ENCODE data around the gene OR6J1.

Gene OR6J1

DNA sequence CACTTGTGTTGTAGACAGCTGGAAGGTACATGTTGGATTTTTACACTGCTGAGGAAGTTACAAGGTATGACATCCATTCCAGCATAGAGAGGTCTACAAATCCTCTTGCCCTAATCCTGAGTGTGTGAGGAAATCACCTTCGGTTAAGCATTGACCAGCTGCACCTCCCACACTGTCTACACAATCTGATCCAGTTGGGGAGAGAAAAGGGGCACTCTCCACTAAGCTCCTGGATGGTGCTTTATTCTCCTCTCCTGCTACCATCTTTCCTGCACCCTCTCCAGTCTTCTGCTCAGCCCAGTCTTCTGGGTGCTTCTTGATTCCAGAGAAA, at the start of gene OR6J1:
Gene OR6J1 (minus strand): TSS at position 48 of the 331 bp plus-strand sequence. CDS start 9,541 bp downstream, outside the sequence.
- H3K4me3 ChIP-seq (ENCODE audit: low read length): no peak within 1 kb of the TSS
- no peaks in the 10 kb centered on the region for H3K79me2 ChIP-seq (ENCODE audit: low read length)
- H3K27ac ChIP-seq (ENCODE audit: low read length): no peak within 1 kb of the TSS
- no peak within 1 kb of the TSS for H3K9ac ChIP-seq (ENCODE audit: low read length)
- no peak for DNase-seq
- no peak for TF ChIP-seq EZH2phosphoT487 (IDR thresholded peaks at IDR 0.05; ENCODE audit: low read length)
- TF ChIP-seq, protein P1, sequence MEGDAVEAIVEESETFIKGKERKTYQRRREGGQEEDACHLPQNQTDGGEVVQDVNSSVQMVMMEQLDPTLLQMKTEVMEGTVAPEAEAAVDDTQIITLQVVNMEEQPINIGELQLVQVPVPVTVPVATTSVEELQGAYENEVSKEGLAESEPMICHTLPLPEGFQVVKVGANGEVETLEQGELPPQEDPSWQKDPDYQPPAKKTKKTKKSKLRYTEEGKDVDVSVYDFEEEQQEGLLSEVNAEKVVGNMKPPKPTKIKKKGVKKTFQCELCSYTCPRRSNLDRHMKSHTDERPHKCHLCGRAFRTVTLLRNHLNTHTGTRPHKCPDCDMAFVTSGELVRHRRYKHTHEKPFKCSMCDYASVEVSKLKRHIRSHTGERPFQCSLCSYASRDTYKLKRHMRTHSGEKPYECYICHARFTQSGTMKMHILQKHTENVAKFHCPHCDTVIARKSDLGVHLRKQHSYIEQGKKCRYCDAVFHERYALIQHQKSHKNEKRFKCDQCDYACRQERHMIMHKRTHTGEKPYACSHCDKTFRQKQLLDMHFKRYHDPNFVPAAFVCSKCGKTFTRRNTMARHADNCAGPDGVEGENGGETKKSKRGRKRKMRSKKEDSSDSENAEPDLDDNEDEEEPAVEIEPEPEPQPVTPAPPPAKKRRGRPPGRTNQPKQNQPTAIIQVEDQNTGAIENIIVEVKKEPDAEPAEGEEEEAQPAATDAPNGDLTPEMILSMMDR (IDR thresholded peaks at IDR 0.05; ENCODE audit: low read length): no peak
- no peak for TF ChIP-seq EZH2 (optimal IDR thresholded peaks at IDR 0.05; ENCODE audit: low read depth, low read length)
- no peaks in the 10 kb centered on the region for H4K20me1 ChIP-seq (ENCODE audit: insufficient read depth, low read length)
- H3K4me1 ChIP-seq (ENCODE audit: low read length): no peaks in the 10 kb centered on the region
- no peaks in the 10 kb centered on the region for H3K27me3 ChIP-seq (replicated peaks; ENCODE audit: insufficient read depth, low read length)
- no peak within 1 kb of the TSS for H2AFZ ChIP-seq (ENCODE audit: low read length)
- H3K4me2 ChIP-seq (ENCODE audit: low read depth, low read length): no peak within 1 kb of the TSS
- H3K9me2 ChIP-seq (replicated peaks; ENCODE audit: insufficient read depth, low read length): no peaks in the 10 kb centered on the region
- H3F3A ChIP-seq (ENCODE audit: insufficient read depth, low read length): no peaks in the 10 kb centered on the region
- H3K36me3 ChIP-seq (replicated peaks; ENCODE audit: insufficient read depth, low read length): no peaks in the 10 kb centered on the region
- H3K9me3 ChIP-seq (replicated peaks; ENCODE audit: insufficient read depth, low read length): no peaks in the 10 kb centered on the region

DNA sequence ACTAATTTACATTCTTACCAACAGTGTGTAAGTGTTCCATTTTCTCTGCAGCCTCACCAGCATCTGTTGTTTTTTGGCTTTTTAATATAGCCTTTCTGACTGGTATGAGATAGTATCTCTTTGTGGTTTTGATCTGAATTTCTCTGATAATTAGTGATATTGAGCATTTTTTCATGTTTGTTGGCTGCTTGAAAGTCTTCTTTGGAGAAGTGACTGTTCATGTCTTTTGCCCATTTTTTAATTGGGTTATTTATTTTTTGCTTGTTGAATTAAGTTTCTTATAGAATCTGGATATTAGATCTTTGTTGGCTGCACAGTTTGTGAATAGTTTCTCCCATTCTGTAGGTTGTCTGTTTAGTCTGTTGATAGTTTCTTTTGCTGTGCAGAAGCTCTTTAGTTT, 48.0 kb upstream of the OR6J1 start:
- Histone ChIP-seq H3K9ac (ENCODE audit: low read length) (no peak overlapping the region), H3F3A (ENCODE audit: insufficient read depth, low read length) (no peaks in the 10 kb centered on the region), H3K79me2 (ENCODE audit: low read length) (no peaks in the 10 kb centered on the region), H4K20me1 (ENCODE audit: insufficient read depth, low read length) (no peaks in the 10 kb centered on the region), H3K9me3 (replicated peaks; ENCODE audit: insufficient read depth, low read length) (no peaks in the 10 kb centered on the region), H3K27me3 (replicated peaks; ENCODE audit: insufficient read depth, low read length) (no peaks in the 10 kb centered on the region), H3K27ac (ENCODE audit: low read length) (no peak overlapping the region), H3K4me2 (ENCODE audit: low read depth, low read length) (no peak overlapping the region), H3K9me2 (replicated peaks; ENCODE audit: insufficient read depth, low read length) (no peaks in the 10 kb centered on the region), H3K4me3 (ENCODE audit: low read length) (no peak overlapping the region), H3K4me1 (ENCODE audit: low read length) (no peaks in the 10 kb centered on the region), H2AFZ (ENCODE audit: low read length) (no peak overlapping the region), H3K36me3 (replicated peaks; ENCODE audit: insufficient read depth, low read length) (no peaks in the 10 kb centered on the region)
- no peak for DNase-seq
- TF ChIP-seq, protein P1 (IDR thresholded peaks at IDR 0.05; ENCODE audit: low read length): no peak
- TF ChIP-seq EZH2phosphoT487 (IDR thresholded peaks at IDR 0.05; ENCODE audit: low read length) (no peak), EZH2 (optimal IDR thresholded peaks at IDR 0.05; ENCODE audit: low read depth, low read length) (no peak)

DNA sequence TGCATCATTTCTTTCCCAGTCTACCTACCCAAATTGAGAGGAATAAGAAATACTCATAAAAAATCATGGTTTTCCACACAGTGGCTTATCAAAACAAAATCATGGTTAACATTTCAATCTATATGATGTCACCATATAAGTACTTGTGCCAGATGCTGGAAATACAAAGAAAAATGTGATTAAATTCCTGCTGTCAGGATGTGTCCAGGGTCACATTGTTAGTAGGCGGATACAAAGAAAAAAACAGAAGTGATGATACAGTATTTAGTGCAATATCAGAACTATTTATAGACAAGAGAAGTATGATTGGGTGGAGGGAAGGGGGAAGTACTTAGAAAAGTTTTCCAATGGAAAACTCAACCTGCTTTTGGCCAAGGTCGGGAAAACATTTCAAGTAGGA, 47.0 kb upstream of the OR6J1 start:
- no peak for DNase-seq
- no peak overlapping the region for H3K4me2 ChIP-seq (ENCODE audit: low read depth, low read length)

More for the DNA sequence above, 47.0 kb upstream of the OR6J1 start:
- Histone ChIP-seq H4K20me1 (ENCODE audit: insufficient read depth, low read length) (no peaks in the 10 kb centered on the region), H3F3A (ENCODE audit: insufficient read depth, low read length) (no peaks in the 10 kb centered on the region), H3K4me1 (ENCODE audit: low read length) (no peaks in the 10 kb centered on the region), H3K27me3 (replicated peaks; ENCODE audit: insufficient read depth, low read length) (no peaks in the 10 kb centered on the region), H3K27ac (ENCODE audit: low read length) (no peak overlapping the region), H3K9me2 (replicated peaks; ENCODE audit: insufficient read depth, low read length) (no peaks in the 10 kb centered on the region), H3K9me3 (replicated peaks; ENCODE audit: insufficient read depth, low read length) (no peaks in the 10 kb centered on the region), H3K79me2 (ENCODE audit: low read length) (no peaks in the 10 kb centered on the region), H3K36me3 (replicated peaks; ENCODE audit: insufficient read depth, low read length) (no peaks in the 10 kb centered on the region), H3K9ac (ENCODE audit: low read length) (no peak overlapping the region), H2AFZ (ENCODE audit: low read length) (no peak overlapping the region), H3K4me3 (ENCODE audit: low read length) (no peak overlapping the region)
- no peak for TF ChIP-seq EZH2 (optimal IDR thresholded peaks at IDR 0.05; ENCODE audit: low read depth, low read length)
- TF ChIP-seq EZH2phosphoT487 (IDR thresholded peaks at IDR 0.05; ENCODE audit: low read length): no peak
- TF ChIP-seq, protein P1 (IDR thresholded peaks at IDR 0.05; ENCODE audit: low read length): no peak

Data from MM.1S (cell line).